Naive thymus-derived CD8-positive, alpha-beta T cell (primary cell): Measurements from ENCODE around the gene WDR74. TPM values are rescaled to one million over a fixed set of nuclear protein-coding genes. Genes with fewer than 3 reads are reported as not detected.
"Not testable (repeated sequence)": the region's sequence is repeated elsewhere in the genome, so short reads cannot be mapped to it uniquely, and the experiment has no call there.

ENCODE experiments used
- ATAC-seq, 2 donors: fragments of 150-1000 bp; cut with Tn5 transposase in 1 of 2; sonication (Bioruptor Pico), chemical (Tn5 transposase) in 1 of 2; 1 replicate in 1 of 2; 2 replicates in 1 of 2; pipeline ENCODE4 v1.10.0; 2021; ENCODE audit warnings: mild to moderate bottlenecking in 2 of 2, moderate library complexity in 2 of 2
- POLR2A ChIA-PET: fragments of 350-600 bp; sonication (Branson Sonifier 250); formaldehyde crosslinking; loops from one replicate; lab custom pipeline; 2021; ENCODE audit warnings: antibody characterized with exemption; lab: Charles Lee
- DNase-seq, 10 donors: peaks; one replicate each; pipeline versions ENCODE4 v3.0.0 to v3.0.0-alpha.2; 2020 to 2022
- H3K27ac Mint-ChIP-seq, 10 donors: one replicate each; pipeline ENCODE4 v1.8.0; 2020 to 2022; ENCODE audit warnings: mild to moderate bottlenecking in 10 of 10, mixed read lengths in 10 of 10, moderate library complexity in 4 of 10, inconsistent platforms in 1 of 10
- H3K27me3 Mint-ChIP-seq, 5 donors: one replicate each; pipeline ENCODE4 v1.8.0; 2021 to 2022; ENCODE audit warnings: mixed read lengths in 5 of 5
- H3K36me3 Mint-ChIP-seq, 3 donors: one replicate each; pipeline ENCODE4 v1.8.0; 2020 to 2022; ENCODE audit warnings: mixed read lengths in 3 of 3, mild to moderate bottlenecking in 2 of 3, inconsistent platforms in 1 of 3
- H3K4me1 Mint-ChIP-seq, 4 donors: one replicate each; pipeline ENCODE4 v1.8.0; 2021 to 2022; ENCODE audit warnings: mixed read lengths in 4 of 4
- H3K4me3 Mint-ChIP-seq, 10 donors: one replicate each; pipeline ENCODE4 v1.8.0; 2020 to 2022; ENCODE audit warnings: mild to moderate bottlenecking in 10 of 10, mixed read lengths in 10 of 10, moderate library complexity in 6 of 10, inconsistent platforms in 1 of 10
- H3K9me3 Mint-ChIP-seq, 9 donors: one replicate each; pipeline ENCODE4 v1.8.0; 2020 to 2022; ENCODE audit warnings: mixed read lengths in 9 of 9, mild to moderate bottlenecking in 3 of 9, inconsistent platforms in 1 of 9, moderate library complexity in 1 of 9
- polyA plus RNA-seq, 3 donors: library from polyadenylated mRNA; unstranded; fragments of 300-500 nt; fragmentation: Illumina TruSeq; gene quantifications; one replicate each; pipeline ENCODE4 v1.2.3, GENCODE V29; 2021
- total RNA-seq, 8 experiments: library from RNA in 2 of 8; stranded (reverse) in 2 of 8; gene quantifications; one replicate each; pipeline ENCODE4 v1.2.3 and lab custom pipeline; 2021 to 2026

Gene WDR74
- total and polyA plus RNA-seq, 5 experiments from 2014 or later, result 35.7 to 130 (median 64.0) TPM

DNA sequence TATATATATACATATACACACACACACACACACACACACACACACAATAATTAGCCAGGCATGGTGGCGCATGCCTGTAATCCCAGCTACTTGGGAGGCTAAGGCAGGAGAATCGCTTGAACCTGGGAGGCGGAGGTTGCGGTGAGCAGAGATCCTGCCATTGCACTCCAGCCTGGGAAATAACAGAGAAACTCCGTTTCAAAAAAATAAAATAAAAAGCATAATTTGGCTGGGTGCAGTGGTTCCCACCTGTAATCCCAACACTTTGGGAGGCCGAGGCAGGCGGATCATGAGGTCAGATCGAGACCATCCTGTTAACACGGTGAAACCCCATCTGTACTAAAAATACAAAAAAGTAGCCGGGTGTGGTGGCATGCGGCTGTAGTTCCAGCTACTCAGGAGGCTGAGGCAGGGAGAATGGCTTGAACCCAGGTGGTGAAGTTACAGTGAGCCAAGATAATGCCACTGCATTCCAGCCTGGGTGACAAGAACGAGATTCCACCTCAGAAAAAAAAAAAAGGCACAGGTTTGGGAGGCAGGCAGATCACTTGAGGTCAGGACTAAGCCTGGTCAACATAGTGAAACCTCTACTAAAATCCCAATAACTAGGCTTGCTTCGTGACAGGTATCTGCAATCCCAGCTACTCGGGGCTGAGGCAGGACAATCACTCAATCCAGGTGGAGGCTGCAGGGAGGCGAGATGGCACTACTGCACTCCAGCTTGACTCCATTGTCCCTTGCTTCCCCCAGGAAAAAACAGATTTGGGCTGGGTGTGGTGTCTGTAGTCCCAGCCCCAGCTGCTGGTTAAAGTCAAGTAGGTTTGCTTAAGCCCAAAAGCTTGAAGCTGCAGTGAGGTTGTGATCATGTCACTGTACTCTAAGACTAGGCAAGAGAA lies 11.8 kb upstream of the WDR74 start:
- POLR2A ChIA-PET, result interaction anchor here (0.5 to 10.6 kb wide), 13 partner anchors 8 to 701 kb away, joined by 3 to 479 read pairs (median 5); partner anchors contain the start of genes C11orf98, CSKMT, HNRNPUL2 and SLC3A2
- H3K36me3 Mint-ChIP-seq, result peaks cover 13 to 42% (median 22%) of the 10 kb centered on the region in 3 donors
- ATAC-seq, result no peak

DNA sequence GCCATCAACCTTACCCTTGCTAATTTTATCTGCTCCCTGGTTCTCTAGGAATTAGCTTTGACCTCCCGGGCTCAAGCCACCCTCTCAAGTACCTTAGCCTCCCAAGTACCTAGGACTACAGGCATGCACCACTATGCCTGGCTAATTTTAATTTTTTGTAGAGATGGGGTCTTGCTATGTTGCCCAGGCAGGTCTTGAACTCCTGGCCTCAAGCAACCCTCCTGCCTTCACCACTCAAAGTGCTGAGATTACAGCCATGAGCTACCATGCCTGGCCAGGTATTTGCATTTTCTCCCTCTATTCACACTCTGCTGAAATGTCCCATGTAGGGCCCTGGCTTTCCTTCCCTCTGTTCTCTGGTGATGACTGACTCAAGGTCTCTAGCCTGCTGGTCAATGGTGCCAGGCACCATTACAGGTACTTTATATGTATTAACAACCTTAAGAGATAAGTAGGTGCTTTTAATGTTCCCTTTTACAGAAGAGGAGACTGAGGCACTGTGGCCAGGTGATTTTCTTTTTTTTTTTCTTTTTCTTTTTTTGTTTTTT lies 8.5 kb upstream of the WDR74 start:
- ATAC-seq (no peak), DNase-seq (no peak)
- POLR2A ChIA-PET, result interaction anchor here (1.0 to 10.6 kb wide), 5 partner anchors 4 to 256 kb away, joined by 3 to 479 read pairs (median 4); partner anchors contain the start of genes HNRNPUL2, SLC3A2, TUT1 and WDR74
- peaks cover 0 to 15% (median 2%) of the 10 kb centered on the region in 3 donors for H3K36me3 Mint-ChIP-seq
- no peak overlapping the region for H3K4me3 Mint-ChIP-seq
- H3K4me1 Mint-ChIP-seq, result peaks cover 9 to 34% (median 21%) of the 10 kb centered on the region in 4 donors
- H3K9me3 Mint-ChIP-seq, result no peaks in the 10 kb centered on the region
- H3K27me3 Mint-ChIP-seq, result no peaks in the 10 kb centered on the region
- peak overlapping the region in 9 of 10 donors; percentile 44 to 77 (median 63) for H3K27ac Mint-ChIP-seq

More for the DNA sequence above, 11.8 kb upstream of the WDR74 start:
- DNase-seq, result no peak
- Mint-ChIP-seq H3K27me3 (peaks cover 0 to 4% (median 0%) of the 10 kb centered on the region in 5 donors), H3K4me1 (peaks cover 30 to 59% (median 48%) of the 10 kb centered on the region in 4 donors), H3K4me3 (peak overlapping the region in 6 of 10 donors; percentile 2 to 69 (median 38)), H3K9me3 (peaks cover 0 to 3% (median 0%) of the 10 kb centered on the region in 9 donors), H3K27ac (peak overlapping the region in 9 of 10 donors; percentile 13 to 88 (median 84))

DNA sequence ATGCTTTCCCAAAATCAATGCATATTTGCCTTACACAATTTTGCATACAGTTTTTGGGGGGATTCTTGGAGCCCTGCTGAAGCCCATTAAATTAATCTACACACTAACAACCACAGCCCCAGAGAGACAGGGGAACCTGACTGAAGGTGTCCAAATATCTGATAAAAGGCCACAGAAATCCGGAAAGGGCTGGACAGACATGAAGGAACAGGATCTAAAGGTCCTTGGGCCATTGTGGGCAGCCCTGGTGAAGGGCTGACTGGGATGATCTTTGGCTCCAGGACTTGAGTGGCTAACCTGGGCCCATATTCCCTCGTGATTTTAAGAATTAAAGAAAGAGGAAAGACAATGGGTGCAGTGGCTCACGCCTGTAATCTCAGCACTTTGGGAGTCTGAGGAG lies 6.8 kb upstream of the WDR74 start:
- DNase-seq, result no peak
- no peaks in the 10 kb centered on the region for H3K27me3 Mint-ChIP-seq
- ATAC-seq, result no peak
- H3K4me1 Mint-ChIP-seq, result peaks cover 1 to 20% (median 7%) of the 10 kb centered on the region in 4 donors
- H3K27ac Mint-ChIP-seq, result peak overlapping the region in 4 of 10 donors; percentile 48 to 71 (median 59)
- POLR2A ChIA-PET, result interaction anchor here (1.9 to 10.0 kb wide), 2 partner anchors 7 to 35 kb away, joined by 7 to 479 read pairs; partner anchors contain the start of gene SLC3A2
- no peaks in the 10 kb centered on the region for H3K9me3 Mint-ChIP-seq
- H3K4me3 Mint-ChIP-seq, result no peak overlapping the region
- no peaks in the 10 kb centered on the region for H3K36me3 Mint-ChIP-seq

DNA sequence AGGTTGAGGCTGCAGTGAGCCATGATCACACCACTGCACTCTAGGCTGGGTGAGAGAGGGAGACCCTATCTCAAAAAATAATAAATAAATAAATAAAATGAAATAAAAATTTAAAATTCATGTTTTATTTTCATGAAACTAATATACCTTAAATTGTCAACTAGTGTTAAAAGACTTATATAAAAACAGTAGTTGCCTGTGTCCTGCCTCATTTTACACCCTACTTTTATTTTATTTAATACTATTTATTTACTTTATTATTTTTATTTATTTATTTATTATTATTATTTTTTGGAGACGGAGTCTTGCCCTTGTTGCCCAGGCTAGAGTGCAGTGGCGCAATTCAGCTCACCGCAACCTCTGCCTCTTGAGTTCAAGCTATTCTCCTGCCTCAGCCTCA lies 4.8 kb upstream of the WDR74 start:
- ATAC-seq (no peak), DNase-seq (no peak)
- POLR2A ChIA-PET, result interaction anchor here (0.9 to 10.0 kb wide), 6 partner anchors 9 to 293 kb away, joined by 4 to 479 read pairs (median 9); partner anchors contain the start of genes C11orf98, CSKMT, HNRNPUL2 and SLC3A2
- Mint-ChIP-seq H3K4me1 (peaks cover 8 to 18% (median 15%) of the 10 kb centered on the region in 4 donors), H3K27ac (peak overlapping the region in 3 of 10 donors; percentile 34 to 56 (median 44)), H3K36me3 (peaks cover 0 to 3% (median 3%) of the 10 kb centered on the region in 3 donors), H3K9me3 (no peaks in the 10 kb centered on the region), H3K4me3 (peak overlapping the region in 1 of 10 donors; percentile 54), H3K27me3 (no peaks in the 10 kb centered on the region)

DNA sequence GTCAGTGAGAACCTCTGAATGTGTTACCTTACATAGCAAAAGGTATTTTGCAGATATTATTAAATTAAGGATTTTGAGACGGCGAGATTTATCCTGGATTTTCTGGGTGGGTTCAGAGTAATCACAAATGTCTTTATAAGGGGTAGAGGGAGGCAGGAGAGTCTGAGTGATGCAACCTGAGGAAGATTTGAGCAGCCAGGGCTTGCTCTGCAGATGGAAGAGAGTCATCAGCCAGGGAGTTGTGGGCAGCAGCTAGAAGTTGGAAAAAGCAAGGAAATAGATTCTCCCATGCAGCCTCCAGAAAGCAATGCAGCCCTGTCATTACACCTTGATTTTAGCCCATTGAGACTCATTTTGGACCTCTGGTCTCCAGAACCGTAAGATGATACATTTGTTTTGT lies 4.1 kb upstream of the WDR74 start:
- DNase-seq (no peak), ATAC-seq (no peak)
- peaks cover 9 to 22% (median 20%) of the 10 kb centered on the region in 4 donors for H3K4me1 Mint-ChIP-seq
- H3K9me3 Mint-ChIP-seq, result no peaks in the 10 kb centered on the region
- H3K36me3 Mint-ChIP-seq, result peaks cover 0 to 3% (median 3%) of the 10 kb centered on the region in 3 donors
- POLR2A ChIA-PET, result interaction anchor here (0.8 to 10.0 kb wide), 9 partner anchors 10 to 292 kb away, joined by 4 to 479 read pairs (median 13); partner anchors contain the start of genes C11orf98, CSKMT, HNRNPUL2 and SLC3A2
- no peaks in the 10 kb centered on the region for H3K27me3 Mint-ChIP-seq
- H3K27ac Mint-ChIP-seq, result peak overlapping the region in 6 of 10 donors; percentile 34 to 82 (median 66)
- H3K4me3 Mint-ChIP-seq, result peak overlapping the region in 3 of 10 donors; percentile 30 to 45 (median 36)

DNA sequence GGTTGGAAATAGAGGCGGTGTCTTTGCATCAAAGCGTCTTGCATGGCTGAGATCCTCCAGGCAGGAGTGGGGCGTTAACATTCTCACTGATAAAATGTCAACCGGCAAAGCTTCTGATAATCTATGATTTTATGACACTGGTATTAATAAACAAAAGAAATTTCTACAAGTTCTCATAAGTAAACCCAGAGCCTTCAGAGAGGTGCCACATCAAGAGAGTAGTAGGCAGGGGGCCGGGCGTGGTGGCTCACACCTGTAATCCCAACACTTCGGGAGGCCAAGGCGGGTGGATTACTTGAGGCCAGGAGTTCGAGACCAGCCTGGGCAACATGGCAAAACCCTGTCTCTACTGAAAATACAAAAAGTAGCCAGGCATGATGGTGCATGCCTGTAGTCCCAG lies 3.5 kb upstream of the WDR74 start:
- not testable (repeated sequence) for H3K27me3 Mint-ChIP-seq, H3K9me3 Mint-ChIP-seq, DNase-seq, H3K4me3 Mint-ChIP-seq, H3K36me3 Mint-ChIP-seq, H3K27ac Mint-ChIP-seq, ATAC-seq
- POLR2A ChIA-PET, result interaction anchor here (0.7 to 10.0 kb wide), 18 partner anchors 10 to 1373 kb away, joined by 3 to 479 read pairs (median 8); partner anchors contain the start of genes BSCL2, C11orf98, CSKMT and GNG3
- H3K4me1 Mint-ChIP-seq, result peaks cover 9 to 23% (median 19%) of the 10 kb centered on the region in 4 donors

DNA sequence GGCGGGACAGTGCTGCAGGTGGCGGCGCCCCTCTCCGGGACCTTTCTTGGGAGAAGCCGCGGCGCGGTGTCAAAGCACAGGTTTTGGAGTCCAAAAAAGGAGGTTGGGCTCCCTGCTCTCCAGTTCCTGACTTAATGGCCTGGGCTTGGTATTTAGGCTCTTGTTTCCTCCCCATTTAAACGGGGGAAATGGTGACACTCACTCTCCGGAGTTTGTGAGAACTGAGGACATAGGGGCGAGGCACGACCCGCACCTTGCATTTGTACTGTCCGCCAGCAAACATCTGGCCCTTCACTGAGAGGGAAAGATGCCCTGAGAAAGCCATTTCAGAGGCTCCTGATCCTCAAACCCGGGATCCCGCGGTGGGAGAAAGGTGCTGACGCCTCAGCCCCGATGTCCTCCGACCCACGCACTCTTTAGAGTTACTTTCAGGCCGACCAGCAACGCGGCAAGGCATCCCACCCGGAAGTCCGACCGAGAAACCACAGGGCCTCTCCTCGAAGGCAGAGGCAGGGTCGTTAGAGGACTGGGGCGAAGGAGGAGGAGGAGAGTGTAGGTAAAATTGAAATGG lies 2.9 kb upstream of the WDR74 start:
- POLR2A ChIA-PET, result interaction anchor here (0.7 to 10.0 kb wide), 34 partner anchors 10 to 1476 kb away, joined by 3 to 479 read pairs (median 8); partner anchors contain the start of genes BSCL2, C11orf98, CPSF7 and CSKMT
- Mint-ChIP-seq H3K4me3 (no peak overlapping the region), H3K27me3 (no peaks in the 10 kb centered on the region), H3K36me3 (peaks cover 0 to 8% (median 3%) of the 10 kb centered on the region in 3 donors), H3K4me1 (peaks cover 14 to 28% (median 23%) of the 10 kb centered on the region in 4 donors), H3K27ac (no peak overlapping the region), H3K9me3 (no peaks in the 10 kb centered on the region)
- ATAC-seq, result peak in 1 of 2 donors; percentile 2
- DNase-seq, result peak in 6 of 10 donors; percentile 20 to 50 (median 35)

DNA sequence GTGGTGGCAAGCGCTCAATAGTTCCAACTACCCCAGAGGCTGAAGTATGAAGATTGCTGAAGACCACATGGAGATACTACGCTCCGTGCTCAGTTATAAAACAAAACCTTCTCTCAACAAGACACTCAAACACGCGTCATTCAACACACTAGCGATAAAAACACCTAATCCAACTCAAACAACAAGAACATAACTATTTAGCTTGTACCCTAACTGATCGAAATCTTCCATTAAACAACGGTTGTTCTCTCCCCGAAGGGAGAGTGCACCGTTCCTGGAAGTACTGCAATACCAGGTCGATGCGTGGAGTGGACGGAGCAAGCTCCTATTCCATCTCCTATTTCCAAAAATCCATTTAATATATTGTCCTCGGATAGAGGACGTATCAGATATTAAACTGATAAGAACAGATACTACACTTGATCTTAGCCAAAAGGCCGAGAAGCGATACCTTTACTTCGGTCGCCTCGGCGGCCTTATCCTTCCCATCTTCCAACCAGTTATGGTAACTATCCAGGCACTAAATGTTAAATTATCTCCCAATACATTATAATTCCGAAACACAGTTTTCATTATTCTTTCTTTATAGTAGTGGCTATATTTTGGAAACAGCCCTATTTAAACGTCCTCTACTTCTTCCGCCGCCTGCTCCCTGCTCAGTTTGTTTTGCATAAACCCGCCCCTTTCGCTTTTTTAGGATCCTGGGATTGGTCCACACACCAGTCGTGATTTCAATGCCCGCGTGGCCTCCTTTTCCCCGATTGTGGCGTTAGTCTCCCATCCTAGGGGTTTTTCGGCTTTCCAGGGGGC lies 2.2 kb upstream of the WDR74 start:
- H3K4me3 Mint-ChIP-seq, result no peak overlapping the region
- H3K27ac Mint-ChIP-seq, result no peak overlapping the region
- no peaks in the 10 kb centered on the region for H3K9me3 Mint-ChIP-seq
- DNase-seq, result peak; percentile 54 to 94 (median 86)
- H3K27me3 Mint-ChIP-seq, result no peaks in the 10 kb centered on the region
- ATAC-seq, result peak; percentile 57 to 61
- peaks cover 14 to 31% (median 25%) of the 10 kb centered on the region in 4 donors for H3K4me1 Mint-ChIP-seq
- peaks cover 0 to 13% (median 3%) of the 10 kb centered on the region in 3 donors for H3K36me3 Mint-ChIP-seq
- POLR2A ChIA-PET, result interaction anchor here (0.6 to 10.0 kb wide), 59 partner anchors 10 to 1938 kb away, joined by 3 to 479 read pairs (median 5); partner anchors contain the start of genes B3GAT3, BSCL2, C11orf98 and CPSF7

DNA sequence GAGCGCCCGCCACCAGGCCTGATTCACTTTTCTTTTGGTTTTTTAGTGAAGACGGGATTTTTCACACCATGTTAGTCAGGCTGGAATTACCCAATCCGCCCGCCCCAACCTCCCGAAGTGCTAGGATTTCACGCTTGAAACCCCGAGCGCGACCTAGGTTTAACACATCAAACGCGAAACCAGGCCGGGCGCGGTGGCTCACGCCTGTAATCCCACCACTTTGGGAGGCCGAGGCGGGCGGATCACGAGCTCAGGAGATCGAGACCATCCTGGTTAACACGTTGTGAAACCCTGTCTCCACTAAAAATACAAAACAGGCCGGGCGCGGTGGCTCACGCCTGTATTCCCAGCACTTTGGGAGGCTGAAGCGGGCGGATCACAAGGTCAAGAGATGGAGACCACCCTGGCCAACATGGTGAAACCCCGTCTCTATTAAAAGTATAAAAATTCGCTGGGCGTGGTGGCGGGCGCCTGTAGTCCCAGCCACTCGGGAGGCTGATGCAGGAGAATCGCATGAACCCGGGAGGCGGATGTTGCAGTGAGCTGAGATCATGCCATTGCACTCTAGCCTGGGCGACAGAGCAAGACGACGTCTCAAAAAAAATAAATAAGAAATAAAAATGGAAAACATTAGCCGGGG lies 1.5 kb upstream of the WDR74 start:
- POLR2A ChIA-PET, result interaction anchor here (0.6 to 10.0 kb wide), 62 partner anchors 10 to 1938 kb away, joined by 3 to 479 read pairs (median 6); partner anchors contain the start of genes B3GAT3, BSCL2, C11orf98 and CPSF7
- not testable (repeated sequence) for H3K9me3 Mint-ChIP-seq, H3K27me3 Mint-ChIP-seq, H3K27ac Mint-ChIP-seq, H3K4me3 Mint-ChIP-seq
- peak in 7 of 10 donors; percentile 59 to 85 (median 77) for DNase-seq
- H3K4me1 Mint-ChIP-seq, result peaks cover 15 to 33% (median 27%) of the 10 kb centered on the region in 4 donors
- peaks cover 0 to 19% (median 3%) of the 10 kb centered on the region in 3 donors for H3K36me3 Mint-ChIP-seq
- ATAC-seq, result peak; percentile 22 to 34

DNA sequence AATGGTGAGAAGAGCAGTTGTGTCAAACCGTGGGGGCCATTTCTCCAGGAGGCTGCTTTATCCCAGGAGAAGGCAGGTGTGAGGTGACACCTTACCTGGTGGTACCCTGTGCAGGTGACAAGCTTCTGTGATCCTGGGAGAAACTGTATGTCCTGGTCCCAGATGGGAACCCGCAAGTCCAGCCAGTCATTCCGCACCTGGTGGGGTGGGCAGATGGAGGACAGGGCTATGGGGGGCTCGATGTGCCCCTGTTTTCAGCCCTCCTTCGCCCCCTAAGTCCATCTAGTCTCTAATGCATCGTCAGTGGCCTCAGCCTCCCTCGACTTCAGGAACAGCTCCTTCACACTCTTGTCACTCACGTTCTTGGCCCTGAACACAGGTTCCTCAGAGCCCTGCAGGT lies 4.1 kb downstream of the WDR74 start:
- ATAC-seq, result no peak
- Mint-ChIP-seq H3K4me3 (peak overlapping the region in 1 of 10 donors; percentile 34), H3K9me3 (no peaks in the 10 kb centered on the region), H3K36me3 (peaks cover 0 to 45% (median 8%) of the 10 kb centered on the region in 3 donors), H3K27ac (peak overlapping the region in 5 of 10 donors; percentile 15 to 80 (median 53)), H3K4me1 (peaks cover 32 to 63% (median 49%) of the 10 kb centered on the region in 4 donors), H3K27me3 (no peaks in the 10 kb centered on the region)
- no peak for DNase-seq
- POLR2A ChIA-PET, result interaction anchor here (0.6 to 5.2 kb wide), 4 partner anchors 20 to 198 kb away, joined by 3 to 65 read pairs (median 3); partner anchors contain the start of gene TAF6L
